Skeletal muscle cell (primary cell): Measurements from ENCODE around the gene DCLRE1A.
"Not testable (repeated sequence)": the region's sequence is repeated elsewhere in the genome, so short reads cannot be mapped to it uniquely, and the experiment has no call there.

Experiments used
- DNase-seq: peaks from one replicate; pipeline ENCODE4 v3.0.0-alpha.2; 2010; ENCODE audit warnings: low read depth
- H3K4me3 ChIP-seq: 2 replicates; pipeline ENCODE4 v1.5.1; 2011; ENCODE audit warnings: low read depth, mild to moderate bottlenecking, control low read depth, low read length, moderate library complexity

DCLRE1A gene

DNA sequence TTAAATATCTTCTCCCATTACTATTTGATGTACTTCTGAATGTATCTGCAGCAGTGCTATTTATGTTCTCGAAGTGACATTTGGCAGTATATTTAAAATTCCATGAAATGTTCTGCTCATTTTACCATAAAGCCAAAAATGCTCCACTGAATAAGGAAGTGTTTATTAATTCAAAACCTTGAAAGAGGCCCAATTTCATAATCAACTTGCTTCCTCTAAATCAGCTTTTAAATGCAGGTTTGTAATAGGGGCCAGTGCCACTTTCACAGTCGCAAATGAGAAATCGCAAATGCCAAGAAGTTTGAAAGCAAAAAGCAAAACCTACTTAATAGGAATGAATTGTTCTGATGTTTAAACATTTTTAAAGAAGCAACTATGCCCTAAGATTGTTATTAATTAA lies 12.0 kb upstream of the DCLRE1A start:
- no peak overlapping the region for H3K4me3 ChIP-seq

GRCh38 chr10:113859261-113859660 lies 5.4 kb upstream of the DCLRE1A start:
- DNase-seq: no peak

More for the DNA sequence above, 12.0 kb upstream of the DCLRE1A start:
- DNase-seq: no peak

GRCh38 chr10:113858541-113858940 lies 4.7 kb upstream of the DCLRE1A start:
- no peak for DNase-seq
- H3K4me3 ChIP-seq: no peak overlapping the region

More at GRCh38 chr10:113859261-113859660, 5.4 kb upstream of the DCLRE1A start:
- no peak overlapping the region for H3K4me3 ChIP-seq

- no peak for DNase-seq
- no peak overlapping the region for H3K4me3 ChIP-seq
Measured at GRCh38 chr10:113857210-113857609, 3.3 kb upstream of the DCLRE1A start.

- peak overlapping the region; percentile 79 for H3K4me3 ChIP-seq
Measured at GRCh38 chr10:113856563-113856962, 2.7 kb upstream of the DCLRE1A start.

GRCh38 chr10:113854761-113855588 lies 1.1 kb upstream of the DCLRE1A start:
- H3K4me3 ChIP-seq: peak overlapping the region; percentile 79
- no peak for DNase-seq

More at GRCh38 chr10:113856563-113856962, 2.7 kb upstream of the DCLRE1A start:
- no peak for DNase-seq

DNA sequence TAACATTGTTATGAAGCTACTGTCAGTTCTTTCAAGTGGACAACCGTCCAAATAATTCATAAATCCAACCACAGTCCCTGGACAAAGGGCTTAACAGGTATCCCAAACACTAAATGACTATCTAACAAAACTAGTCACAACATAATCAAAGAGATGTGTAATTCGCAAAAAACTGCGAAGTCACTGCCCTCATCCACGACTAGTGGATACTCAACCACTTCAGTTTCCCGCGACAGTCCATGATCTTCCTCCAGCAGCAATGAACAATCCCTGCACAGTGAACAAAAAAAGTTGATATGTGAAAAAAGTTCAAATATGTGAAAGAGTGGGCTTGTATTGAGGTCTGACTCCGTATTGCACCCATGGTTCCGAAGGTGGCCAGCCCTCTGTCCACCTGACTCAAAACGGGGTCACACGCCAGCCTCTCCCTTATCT lies 287 bp downstream of the DCLRE1A start:
- no peak for DNase-seq

DNA sequence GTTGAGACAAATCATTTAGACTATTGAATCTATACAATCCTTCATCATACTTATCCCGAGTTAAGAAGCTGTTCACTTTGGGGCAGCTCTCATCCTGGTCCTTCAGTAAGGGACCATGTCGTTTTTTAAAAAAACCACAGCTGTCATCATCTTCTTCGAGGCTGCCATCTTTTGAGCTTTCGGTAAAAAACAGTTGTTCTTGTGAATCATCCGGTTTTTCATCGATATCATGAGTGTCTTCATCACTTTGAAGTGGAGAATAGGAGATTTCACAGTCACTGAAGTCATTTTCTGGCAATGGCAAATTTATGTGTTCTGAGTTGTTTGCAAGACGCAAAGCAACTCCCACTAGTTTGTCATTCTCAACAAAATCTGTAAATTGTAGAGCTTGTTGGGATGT lies 3.9 kb downstream of the DCLRE1A start:
- H3K4me3 ChIP-seq: no peak overlapping the region
- DNase-seq: no peak

More for the DNA sequence above, 287 bp downstream of the DCLRE1A start:
- H3K4me3 ChIP-seq: peak overlapping the region; percentile 79

DNA sequence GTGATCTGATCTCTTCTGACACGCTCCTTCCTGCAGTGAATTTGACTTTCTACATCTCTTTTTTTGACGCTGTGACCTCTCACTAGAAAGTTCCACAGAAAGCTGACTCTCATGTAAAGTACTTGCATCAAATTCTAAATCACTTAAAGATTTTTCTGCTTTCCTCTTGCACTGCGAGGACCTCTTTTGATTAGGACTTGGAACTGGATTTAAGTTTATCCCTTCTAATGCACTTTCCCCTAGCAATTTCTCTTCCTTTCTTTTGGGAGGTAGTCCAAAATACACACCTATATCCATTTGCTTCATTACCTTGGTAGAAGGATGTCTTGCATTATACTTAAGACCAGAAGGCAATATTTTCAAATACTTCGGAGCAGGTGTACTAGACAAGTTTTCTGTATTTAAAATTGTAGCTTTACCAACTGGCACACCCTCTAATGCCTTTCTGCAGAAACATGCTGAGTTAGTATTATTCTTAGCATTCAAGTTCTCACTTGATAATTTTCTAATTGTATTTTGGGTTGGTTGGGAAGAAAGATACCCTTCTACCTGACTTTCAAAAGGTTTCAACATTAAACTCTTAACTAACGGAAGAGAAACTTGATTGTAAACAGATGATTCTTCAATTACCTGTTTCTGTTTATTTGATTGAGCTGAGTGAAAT lies 4.6 kb downstream of the DCLRE1A start:
- no peak overlapping the region for H3K4me3 ChIP-seq
- no peak for DNase-seq

- DNase-seq: no peak
- no peak overlapping the region for H3K4me3 ChIP-seq
Measured at GRCh38 chr10:113846036-113846435, 7.8 kb downstream of the DCLRE1A start.

DNA sequence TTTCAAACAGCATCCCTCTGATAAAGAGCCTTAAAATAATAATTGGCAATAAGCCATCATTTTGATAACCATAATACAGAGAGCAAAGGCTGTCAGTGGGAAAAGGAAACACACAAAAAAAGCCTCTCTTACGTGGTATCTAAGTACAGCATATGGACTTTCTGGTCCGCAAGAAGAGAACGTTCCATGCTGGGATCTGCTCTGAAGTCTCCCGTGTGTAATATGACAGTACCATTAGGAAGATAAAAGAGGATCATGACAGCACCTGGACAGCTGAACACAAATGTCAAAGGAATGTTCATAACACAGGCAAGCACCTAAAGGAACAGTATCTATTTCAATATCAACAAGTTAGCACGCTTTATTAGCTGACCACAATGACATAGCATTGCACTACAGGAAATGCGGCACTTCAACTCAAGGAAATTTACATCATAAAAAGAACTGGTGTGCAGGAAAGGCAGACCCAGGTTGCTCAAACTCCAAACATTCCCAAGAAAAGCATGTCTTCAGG lies 9.9 kb downstream of the DCLRE1A start:
- H3K4me3 ChIP-seq: no peak overlapping the region
- DNase-seq: no peak

GRCh38 chr10:113842171-113842570 lies 11.7 kb downstream of the DCLRE1A start:
- DNase-seq: no peak
- H3K4me3 ChIP-seq: no peak overlapping the region

DNA sequence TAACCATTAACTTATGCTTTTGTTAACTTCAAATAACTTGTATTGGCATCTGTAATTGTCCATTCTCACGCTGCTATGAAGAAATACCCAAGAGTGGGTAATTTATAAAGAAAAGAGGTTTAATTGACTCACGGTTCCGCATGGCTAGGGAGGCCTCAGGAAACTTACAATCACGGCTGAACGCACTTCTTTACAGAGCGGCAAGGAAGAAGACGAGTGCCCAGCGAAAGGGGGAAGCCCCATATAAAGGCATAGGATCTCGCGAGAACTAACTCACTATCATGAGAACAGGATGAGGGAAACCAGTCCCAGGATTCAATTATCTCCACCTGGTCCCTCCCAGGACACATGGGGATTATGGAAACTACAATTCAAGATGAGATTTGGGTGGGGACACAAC lies 25.3 kb downstream of the DCLRE1A start:
- not testable (repeated sequence) for H3K4me3 ChIP-seq, DNase-seq

DNA sequence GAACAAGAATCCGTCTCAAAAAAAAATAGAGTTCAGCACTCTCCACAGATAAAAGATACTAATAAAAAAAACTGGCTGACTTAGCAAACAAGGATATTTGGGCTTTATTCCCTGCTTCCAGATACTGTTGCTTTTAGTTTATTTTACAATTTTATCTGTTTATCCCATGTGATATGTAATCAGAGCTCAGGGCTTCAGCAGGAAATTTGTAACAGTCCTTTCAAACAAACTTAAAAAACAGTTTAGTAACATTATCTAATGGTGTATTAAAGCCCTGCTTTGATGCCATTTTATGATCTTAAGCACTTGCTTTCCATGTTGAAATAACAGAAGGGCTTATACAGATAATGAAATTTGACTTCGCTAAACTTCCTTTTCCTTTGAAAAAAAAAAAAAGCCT lies 28.1 kb downstream of the DCLRE1A start:
- no peak overlapping the region for H3K4me3 ChIP-seq
- no peak for DNase-seq

DNA sequence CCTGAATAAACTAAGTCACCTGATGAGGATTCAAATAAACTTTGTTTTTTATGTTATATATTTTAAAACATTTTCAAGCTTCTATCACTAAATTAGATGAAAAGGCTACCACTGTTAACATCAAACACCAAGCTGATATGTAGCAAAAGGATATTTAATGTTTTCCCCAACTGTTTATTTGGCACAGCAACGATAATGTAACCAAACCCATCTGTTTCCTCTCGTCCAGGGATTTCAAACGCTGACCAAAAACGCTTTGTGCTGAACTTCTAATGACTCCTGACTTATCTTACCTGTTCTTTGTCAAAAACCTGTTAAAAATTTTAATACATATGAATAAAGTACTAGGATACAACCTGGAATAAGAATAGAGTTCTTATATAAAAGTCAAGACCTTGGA lies 30.5 kb downstream of the DCLRE1A start:
- H3K4me3 ChIP-seq: no peak overlapping the region
- DNase-seq: no peak

GRCh38 chr10:113822174-113822573 lies 31.7 kb downstream of the DCLRE1A start:
- H3K4me3 ChIP-seq: no peak overlapping the region
- DNase-seq: no peak

GRCh38 chr10:113821306-113821705 lies 32.6 kb downstream of the DCLRE1A start:
- not testable (repeated sequence) for DNase-seq, H3K4me3 ChIP-seq

DNA sequence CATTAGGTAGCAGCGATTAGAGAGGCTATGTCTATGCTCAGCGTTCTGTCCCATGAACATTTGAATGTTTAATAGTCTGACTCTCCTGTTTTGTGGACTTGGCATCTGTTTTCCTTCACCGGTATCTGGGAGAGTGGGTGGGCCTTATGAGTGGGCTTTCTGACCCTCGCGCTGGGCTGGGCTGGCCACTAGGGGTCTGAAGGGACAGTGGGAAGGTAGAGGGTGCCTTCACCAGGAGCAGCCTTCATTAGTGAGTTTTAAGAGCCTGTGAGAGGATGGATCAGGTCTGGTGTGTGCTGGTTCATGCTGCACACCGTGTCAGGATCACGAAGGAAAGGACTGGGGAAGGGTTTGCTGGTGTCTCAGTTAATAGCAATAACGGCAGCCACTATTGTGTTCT lies 33.4 kb downstream of the DCLRE1A start:
- no peak for DNase-seq
- no peak overlapping the region for H3K4me3 ChIP-seq

DNA sequence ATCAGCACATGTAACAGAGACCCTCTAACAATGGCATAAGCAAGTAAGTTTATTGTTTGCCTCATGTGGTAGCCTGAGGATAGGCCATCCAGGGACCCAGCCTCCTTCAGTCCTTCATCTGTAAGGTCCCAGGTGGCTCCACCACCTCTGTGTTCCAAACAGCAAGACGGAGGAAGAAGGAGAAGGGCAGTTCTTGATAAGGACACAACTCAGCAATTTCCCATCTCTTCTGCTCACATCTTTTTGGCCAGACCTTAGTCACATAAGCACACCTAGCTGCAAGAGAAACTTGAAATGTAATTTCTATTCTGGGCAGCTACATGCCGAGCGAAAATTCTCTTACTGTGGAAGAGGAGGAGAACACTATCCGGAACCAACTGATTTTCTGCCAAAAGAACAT lies 33.9 kb downstream of the DCLRE1A start:
- no peak overlapping the region for H3K4me3 ChIP-seq
- DNase-seq: no peak

DNA sequence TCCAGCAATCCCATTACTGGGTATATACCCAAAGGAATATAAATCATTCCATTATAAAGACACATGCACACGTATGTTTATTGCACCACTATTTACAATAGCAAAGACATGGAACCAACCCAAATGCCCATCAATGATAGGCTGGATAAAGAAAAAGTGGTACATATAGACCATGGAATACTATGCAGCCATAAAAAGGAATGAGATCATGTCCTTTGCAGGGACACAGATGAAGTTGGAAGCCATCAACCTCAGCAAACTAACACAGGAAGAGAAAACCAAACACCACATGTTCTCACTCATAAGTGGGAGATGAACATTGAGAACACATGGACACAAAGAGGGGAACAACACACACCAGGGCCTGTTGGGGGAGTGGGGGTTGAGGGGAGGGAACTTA lies 39.2 kb downstream of the DCLRE1A start:
- H3K4me3 ChIP-seq, DNase-seq: not testable (repeated sequence)
